Measurements from ENCODE around the gene SMTN. TPM values are rescaled to one million over a fixed set of nuclear protein-coding genes. Genes with fewer than 3 reads are reported as not detected.

Gene SMTN
- total RNA-seq, 4 donors from 2014 or later: 16.6 to 107 (median 19.4) TPM

DNA sequence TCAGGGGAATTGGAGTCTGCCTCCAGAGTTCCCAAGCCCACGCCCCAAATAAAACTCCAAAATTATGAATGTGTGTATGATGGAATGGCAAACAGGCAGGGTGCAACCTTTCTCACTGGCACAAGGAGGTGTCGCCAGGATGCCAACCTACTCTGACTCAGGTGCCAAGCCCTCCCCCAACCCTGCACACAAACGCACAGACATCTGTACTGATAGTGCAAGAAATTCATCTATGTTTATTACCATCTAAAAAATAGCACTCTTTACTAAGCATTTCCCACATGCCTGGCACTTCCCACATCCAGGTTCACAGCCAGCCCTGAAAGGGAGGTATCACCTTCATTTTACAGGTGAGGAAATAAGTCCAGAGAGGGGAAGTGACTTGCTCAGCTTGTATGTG lies 57.9 kb downstream of the SMTN start:
- TF ChIP-seq, protein P1, sequence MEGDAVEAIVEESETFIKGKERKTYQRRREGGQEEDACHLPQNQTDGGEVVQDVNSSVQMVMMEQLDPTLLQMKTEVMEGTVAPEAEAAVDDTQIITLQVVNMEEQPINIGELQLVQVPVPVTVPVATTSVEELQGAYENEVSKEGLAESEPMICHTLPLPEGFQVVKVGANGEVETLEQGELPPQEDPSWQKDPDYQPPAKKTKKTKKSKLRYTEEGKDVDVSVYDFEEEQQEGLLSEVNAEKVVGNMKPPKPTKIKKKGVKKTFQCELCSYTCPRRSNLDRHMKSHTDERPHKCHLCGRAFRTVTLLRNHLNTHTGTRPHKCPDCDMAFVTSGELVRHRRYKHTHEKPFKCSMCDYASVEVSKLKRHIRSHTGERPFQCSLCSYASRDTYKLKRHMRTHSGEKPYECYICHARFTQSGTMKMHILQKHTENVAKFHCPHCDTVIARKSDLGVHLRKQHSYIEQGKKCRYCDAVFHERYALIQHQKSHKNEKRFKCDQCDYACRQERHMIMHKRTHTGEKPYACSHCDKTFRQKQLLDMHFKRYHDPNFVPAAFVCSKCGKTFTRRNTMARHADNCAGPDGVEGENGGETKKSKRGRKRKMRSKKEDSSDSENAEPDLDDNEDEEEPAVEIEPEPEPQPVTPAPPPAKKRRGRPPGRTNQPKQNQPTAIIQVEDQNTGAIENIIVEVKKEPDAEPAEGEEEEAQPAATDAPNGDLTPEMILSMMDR (IDR thresholded peaks at IDR 0.05; ENCODE audit: low read depth): no peak

DNA sequence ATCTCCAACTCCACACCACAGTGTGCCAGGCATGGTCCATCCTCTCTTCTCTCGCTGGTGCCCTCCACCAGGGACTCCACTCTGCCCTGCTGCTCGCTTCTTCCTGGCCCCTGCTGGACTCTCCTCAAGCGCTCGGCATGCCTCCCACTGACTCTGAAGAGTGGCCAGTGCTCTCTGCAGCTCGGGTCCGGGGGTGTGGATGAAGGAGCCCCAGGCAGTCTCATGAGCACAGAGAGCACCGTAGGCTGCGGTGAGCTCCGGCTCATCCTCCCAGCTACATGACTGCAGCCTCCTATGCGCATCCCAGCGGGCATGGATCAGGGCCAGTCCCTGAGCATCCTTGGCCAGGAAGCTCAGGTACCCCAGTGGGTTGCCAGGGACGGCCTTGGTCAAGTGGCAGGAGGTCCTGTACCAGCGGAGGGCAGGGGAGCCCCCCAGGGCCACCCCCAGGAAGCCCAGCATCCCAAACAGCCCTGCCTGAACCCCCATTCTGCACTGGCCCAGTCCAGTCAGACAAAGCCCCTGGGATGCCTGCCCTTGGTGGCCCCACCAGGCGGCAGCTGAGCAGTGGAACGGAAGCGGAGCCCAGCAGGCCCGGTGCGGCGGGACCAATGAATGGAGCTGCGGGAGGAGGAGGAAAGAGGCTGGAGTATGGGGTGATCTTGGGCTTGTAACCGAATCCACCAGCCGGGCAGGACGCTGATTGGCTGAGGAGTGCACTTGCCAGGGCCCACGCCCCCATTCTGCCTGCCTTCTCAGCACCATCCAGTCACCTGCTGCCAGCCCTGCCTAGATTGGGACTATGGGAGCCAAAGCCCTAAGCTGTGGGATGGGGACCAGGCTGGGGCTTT lies 59.0 kb downstream of the SMTN start, which contains the start of gene PLA2G3:
TSS of gene PLA2G3 (minus strand) at position 643 of the 851 bp plus-strand sequence. CDS start at position 489, 154 bp downstream.
- TF ChIP-seq, protein P1 (IDR thresholded peaks at IDR 0.05; ENCODE audit: low read depth): no peak

DNA sequence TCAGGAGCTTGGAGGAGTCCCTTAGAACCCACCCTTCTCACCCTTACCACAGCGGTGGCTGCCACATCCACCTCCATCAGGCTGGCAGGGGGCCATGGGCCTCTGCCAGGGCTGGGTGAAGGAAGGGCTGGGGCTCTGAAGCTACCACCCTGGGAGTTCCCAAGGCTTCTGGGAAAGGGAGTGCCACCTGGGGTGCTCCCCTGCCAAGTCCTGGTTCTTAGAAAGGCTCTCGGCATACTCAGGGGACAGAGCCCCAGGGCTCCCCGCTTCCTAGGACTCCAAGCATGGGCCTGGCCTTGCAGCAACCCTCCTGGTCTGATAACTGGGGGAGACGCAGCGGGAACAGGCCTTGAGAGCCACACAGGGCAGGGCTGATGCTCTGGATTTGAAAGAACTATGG lies 59.6 kb downstream of the SMTN start:
- TF ChIP-seq, protein P1 (IDR thresholded peaks at IDR 0.05; ENCODE audit: low read depth): no peak

DNA sequence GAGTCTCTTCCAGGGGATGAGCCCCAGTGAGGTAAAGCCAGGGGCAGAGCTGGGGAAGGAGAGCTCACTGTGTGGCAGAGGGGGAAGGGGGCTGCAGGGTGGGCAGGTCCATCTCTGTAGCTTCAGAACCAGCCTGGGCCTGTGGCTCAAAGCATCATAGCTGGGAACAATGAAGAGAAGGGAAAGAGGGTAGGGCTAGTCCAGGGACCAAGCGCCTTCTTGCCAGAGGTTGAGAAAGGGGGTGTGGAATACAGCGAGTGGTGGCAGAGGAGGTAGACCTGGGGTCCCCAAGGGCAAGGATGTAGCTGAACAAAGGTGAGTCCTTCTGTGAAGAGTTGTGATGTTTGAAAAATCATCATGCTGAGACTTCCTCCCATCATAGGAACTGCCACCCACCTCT lies 60.4 kb downstream of the SMTN start:
- TF ChIP-seq, protein P1 (IDR thresholded peaks at IDR 0.05; ENCODE audit: low read depth): no peak

DNA sequence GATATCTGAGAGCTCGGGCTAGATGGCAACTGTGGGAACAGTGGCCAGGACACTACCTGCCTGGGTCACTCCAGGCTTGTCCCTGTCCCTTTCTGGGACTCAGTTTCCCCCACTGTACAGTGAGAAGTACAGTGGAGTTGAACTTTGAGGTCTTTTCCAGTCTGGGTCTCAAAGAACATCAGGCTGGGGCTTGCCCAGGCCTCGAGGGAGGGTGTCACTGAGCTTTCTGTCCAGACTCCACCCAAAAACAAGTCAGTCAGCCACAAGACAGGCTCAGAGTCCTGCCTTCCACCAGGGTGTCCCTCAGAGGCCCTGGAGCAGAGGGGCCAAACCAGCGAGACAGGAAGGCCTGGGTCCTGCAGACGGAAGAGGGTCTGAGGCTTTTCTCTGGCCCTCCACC lies 61.2 kb downstream of the SMTN start:
- TF ChIP-seq, protein P1 (IDR thresholded peaks at IDR 0.05; ENCODE audit: low read depth): no peak

DNA sequence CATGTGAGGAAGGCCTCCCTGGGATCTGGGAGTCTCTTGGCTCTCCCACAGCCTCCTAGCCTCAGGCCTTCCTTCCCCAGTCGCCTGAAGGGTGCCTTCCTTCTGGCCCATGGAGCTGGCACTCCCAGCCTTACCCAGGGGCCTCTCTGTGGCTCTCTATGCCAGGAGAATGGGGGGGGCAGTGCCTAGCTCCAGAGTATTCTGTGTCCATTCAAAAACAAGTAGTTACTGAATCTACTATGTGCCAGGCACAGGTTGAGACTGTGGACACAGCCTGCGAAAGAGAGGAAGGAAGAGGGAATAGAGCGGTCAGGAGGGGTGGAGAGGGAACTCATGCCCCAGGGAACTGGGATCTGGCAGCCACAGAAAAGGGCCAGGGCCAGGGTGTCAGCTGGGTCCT lies 61.9 kb downstream of the SMTN start:
- TF ChIP-seq, protein P1 (IDR thresholded peaks at IDR 0.05; ENCODE audit: low read depth): no peak

DNA sequence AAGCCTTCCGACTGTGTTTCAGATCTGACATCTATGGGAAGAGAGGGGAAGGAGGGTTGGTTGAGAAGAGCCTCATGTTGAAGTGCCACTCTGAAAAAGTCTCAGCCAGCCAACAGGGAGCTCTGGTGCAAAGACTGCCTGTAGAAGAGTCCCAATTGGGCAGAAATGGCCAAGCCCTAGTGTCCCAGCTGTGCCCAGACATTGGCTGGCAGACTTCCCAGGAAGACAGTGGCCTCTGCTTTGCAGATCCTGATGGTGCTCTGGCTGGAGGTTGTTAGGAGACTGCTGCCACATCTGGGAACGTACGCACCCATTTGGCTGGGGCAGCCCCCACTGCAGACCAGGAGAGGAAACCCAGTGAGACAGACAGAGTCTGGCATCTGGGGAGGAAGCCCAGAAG lies 62.4 kb downstream of the SMTN start:
- TF ChIP-seq, protein P1 (IDR thresholded peaks at IDR 0.05; ENCODE audit: low read depth): no peak
